ENCODE results near the gene RIBC2. TPM values are rescaled to one million over a fixed set of nuclear protein-coding genes. Genes with fewer than 3 reads are reported as not detected.

Gene RIBC2
- total RNA-seq (2011; cell fraction: chromatin; rRNA removed; ENCODE audit: low replicate concordance): not detected in 2 replicates
- not detected in 2 replicates for total RNA-seq (2011; cell fraction: nucleolus; rRNA removed)
- not detected in 2 replicates for total RNA-seq (2011; cell fraction: nucleoplasm; rRNA removed)
- not detected in 2 replicates for total RNA-seq (2014; rRNA removed)
- not detected in 2 replicates for total RNA-seq (2014; rRNA removed; fragmentation: Illumina TruSeq; extraction: Trizol)
- total RNA-seq (2015; rRNA removed; fragmentation: Illumina TruSeq; extraction: Trizol): not detected in 2 replicates
- not detected in 2 replicates for total RNA-seq (2021)
- polyA plus RNA-seq (2011; rRNA removed): not detected in 2 replicates
- not detected in 2 replicates for polyA plus RNA-seq (2011; cell fraction: cytosol; rRNA removed)
- polyA plus RNA-seq (2011; cell fraction: nucleus; rRNA removed): not detected in 2 replicates
- polyA plus RNA-seq (2012): not detected in 2 replicates
- polyA plus RNA-seq (2014; fragmentation: Illumina TruSeq; extraction: Trizol): not detected in 2 replicates
- polyA plus RNA-seq (2014; fragmentation: Nextera tagmentation; extraction: Ambion mirVana): not detected
- not detected in 2 replicates for polyA plus RNA-seq (2014; rRNA removed)
- polyA minus RNA-seq (2011; rRNA and poly(A)+ RNA removed): not detected in 2 replicates
- not detected in 2 replicates for polyA minus RNA-seq (2011; cell fraction: cytosol; rRNA and poly(A)+ RNA removed)
- polyA minus RNA-seq (2011; cell fraction: nucleus; rRNA and poly(A)+ RNA removed): not detected in 2 replicates
- not detected for Bru-seq, nascent RNA
- BruChase-seq, experiment 1, labeled RNA remaining after a 2-hour chase: not detected
- BruChase-seq, experiment 2, labeled RNA remaining after a 6-hour chase: percentile 5 among the genes with signal in this experiment
- long read RNA-seq, experiment 1: 0 reads
- long read RNA-seq, experiment 2: 0 reads
- long read RNA-seq, experiment 3: 0 reads

- BruUV-seq (replicated peaks): no TSS peak
- H3K27ac ChIP-seq (ENCODE audit: extremely low read depth, low read depth, low read length): no peak within 1 kb of the TSS
- CTCF ChIA-PET (ENCODE audit: low intra/inter-chr PET ratio): no interaction called here
- H4K20me1 ChIP-seq (replicated peaks; ENCODE audit: control insufficient read depth, insufficient read depth, low read length): no peaks in the 10 kb centered on the region
- intact Hi-C loops (cut with micrococcal nuclease): no loop called here
- in situ Hi-C loops (cut with MboI): no loop called here
- FAIRE-seq: no peak
- H3K36me3 ChIP-seq (ENCODE audit: control insufficient read depth, insufficient read depth, low read length): no peaks in the 10 kb centered on the region
- no peaks in the 10 kb centered on the region for H3K79me2 ChIP-seq (ENCODE audit: control insufficient read depth, insufficient read depth, low read length)
- TF ChIP-seq ZNF121 (CRISPR knock-in tag; conservative IDR thresholded peaks at IDR 0.05): no peak
- no peak for TF ChIP-seq HCFC1 (IDR thresholded peaks at IDR 0.05; ENCODE audit: low read depth, low read length)
- no peak for TF ChIP-seq CEBPB (tag; IDR thresholded peaks at IDR 0.05)
- no peak for TF ChIP-seq FOSL1 (tag; conservative IDR thresholded peaks at IDR 0.05)
- TF ChIP-seq RBFOX2 (IDR thresholded peaks at IDR 0.05; ENCODE audit: low read depth, low read length): no peak
- no peak for TF ChIP-seq HLTF (IDR thresholded peaks at IDR 0.05)
- no peak for TF ChIP-seq HMGXB4 (CRISPR knock-in tag; IDR thresholded peaks at IDR 0.05)
- TF ChIP-seq POLR2B (IDR thresholded peaks at IDR 0.05; ENCODE audit: low read depth, partially characterized antibody): no peak
- TF ChIP-seq GATAD2A (IDR thresholded peaks at IDR 0.05): no peak
- TF ChIP-seq ZC3H4 (CRISPR knock-in tag; IDR thresholded peaks at IDR 0.05; ENCODE audit: borderline replicate concordance): no peak
- TF ChIP-seq NFYB (IDR thresholded peaks at IDR 0.05; ENCODE audit: extremely low read depth, insufficient read length): no peak
- TF ChIP-seq ZHX1 (conservative IDR thresholded peaks at IDR 0.05; ENCODE audit: low read length): no peak
- no peak for TF ChIP-seq RBM17 (IDR thresholded peaks at IDR 0.05; ENCODE audit: borderline replicate concordance, low read depth, low read length)
- TF ChIP-seq ZNF311 (CRISPR knock-in tag; IDR thresholded peaks at IDR 0.05): no peak
- TF ChIP-seq ZNF408 (CRISPR knock-in tag; IDR thresholded peaks at IDR 0.05; ENCODE audit: low read depth): no peak
- no peak within 1 kb of the TSS for H3K4me2 ChIP-seq (ENCODE audit: insufficient read depth, low read length)
- peaks cover 0 to 22% of the 10 kb centered on the region in 2 experiments; a peak in 2 of 5 replicates for H3K27me3 ChIP-seq (ENCODE audit: control insufficient read depth in 2 of 2, insufficient read depth in 2 of 2, low read length in 2 of 2)
- no peaks in the 10 kb centered on the region; a peak in 1 of 5 replicates for H3K4me1 ChIP-seq (replicated peaks in 1 of 2; ENCODE audit: control insufficient read depth in 2 of 2, insufficient read depth in 2 of 2, low read length in 2 of 2)
- H3K9me1 ChIP-seq (ENCODE audit: control insufficient read depth, insufficient read depth, low read length): no peaks in the 10 kb centered on the region
- H2AFZ ChIP-seq (ENCODE audit: low read depth, low read length): no peak within 1 kb of the TSS
- no peak for DNase-seq (ENCODE audit: extremely low read depth in 1 of 4, low spot score in 3 of 4)
- POLR2A ChIA-PET: interaction anchor here (0.6 to 0.8 kb wide), 2 partner anchors 26 to 64 kb away, joined by 3 to 4 read pairs; no protein-coding TSS in a partner anchor
- no peak within 1 kb of the TSS for H3K4me3 ChIP-seq
- no peak within 1 kb of the TSS for H3K9ac ChIP-seq (ENCODE audit: insufficient read depth in 1 of 2, low read depth in 2 of 2, low read length in 2 of 2)
- ATAC-seq: no peak
- H3K9me3 ChIP-seq (replicated peaks; ENCODE audit: control insufficient read depth, insufficient read depth, low read depth, low read length): no peaks in the 10 kb centered on the region
- 26% methylated on average over 28 of the region's 68 CpGs for WGBS (ENCODE audit: insufficient coverage, low coverage, missing lambda C conversion rate)
Observed at GRCh38 chr22:45413368-45414211, at the start of gene RIBC2, which contains the start of gene SMC1B. Gene RIBC2, plus strand, starts transcription at chr22:45413693. Its CDS starts 194 bp downstream, at chr22:45413887. Gene SMC1B, minus strand, starts transcription at chr22:45413599. Its CDS starts 32 bp downstream, at chr22:45413567.
